ENCODE data around the gene NPTN. TPM values are rescaled to one million over a fixed set of nuclear protein-coding genes. Genes with fewer than 3 reads are reported as not detected.

The NPTN gene
- 23.2 TPM for polyA plus RNA-seq (2013)

- Histone ChIP-seq H3K27me3 (replicated peaks in 2 of 5; ENCODE audit: control insufficient read depth in 4 of 5, insufficient read depth in 5 of 5, low read length in 4 of 5) (peaks cover 0 to 11% (median 0%) of the 10 kb centered on the region in 5 experiments), H3K4me3 (ENCODE audit: control insufficient read depth in 1 of 7, extremely low read depth in 1 of 7, insufficient read depth in 4 of 7, low read depth in 2 of 7, low read length in 6 of 7) (peak within 1 kb of the TSS; percentile 68 to 86 (median 85)), H3K27ac (ENCODE audit: insufficient read depth in 1 of 2, low read depth in 1 of 2, low read length in 2 of 2, poor library complexity in 1 of 2, severe bottlenecking in 2 of 2) (peak within 1 kb of the TSS; percentile 52 to 83), H3K36me3 (ENCODE audit: control insufficient read depth in 4 of 4, insufficient read depth in 4 of 4, low read length in 3 of 4) (no peaks in the 10 kb centered on the region), H3K4me1 (ENCODE audit: control extremely low read depth in 1 of 4, control insufficient read depth in 4 of 4, insufficient read depth in 4 of 4, low read length in 3 of 4) (peaks cover 19 to 44% (median 28%) of the 10 kb centered on the region in 4 experiments), H3K9me3 (ENCODE audit: control extremely low read depth in 1 of 5, control insufficient read depth in 4 of 5, insufficient read depth in 2 of 5, low read depth in 1 of 5, low read length in 4 of 5) (no peaks in the 10 kb centered on the region)
- ChIA-PET POLR2A (interaction anchor here (0.5 to 1.2 kb wide), 4 partner anchors 14 to 141 kb away, joined by 3 to 5 read pairs (median 4); no protein-coding TSS in a partner anchor), CTCF (interaction anchor here (0.6 to 16.6 kb wide), 13 partner anchors 9 to 348 kb away, joined by 3 to 287 read pairs (median 4); no protein-coding TSS in a partner anchor)
- DNase-seq = peak; percentile 97 to 98 (median 98)
- WGBS (ENCODE audit: insufficient coverage) = 3% methylated on average over 35 of the region's 62 CpGs
These were observed at the start of gene NPTN for GRCh38 chr15:73633111-73633990. NPTN (minus strand) TSS chr15:73633389; CDS start chr15:73633215, 174 bp downstream.

- peaks cover 0 to 55% (median 21%) of the 10 kb centered on the region in 5 experiments for H3K27me3 ChIP-seq (replicated peaks in 2 of 5; ENCODE audit: control insufficient read depth in 4 of 5, insufficient read depth in 5 of 5, low read length in 4 of 5)
- WGBS (ENCODE audit: insufficient coverage) = 92% methylated on average over 11 of the region's 14 CpGs
- POLR2A ChIA-PET = interaction anchor here (1.1 kb wide), 1 partner anchor 14 kb away, joined by 3 read pairs; no protein-coding TSS in a partner anchor
These were observed 49.5 kb upstream of the NPTN start for GRCh38 chr15:73682600-73683090.

GRCh38 chr15:73681856-73682599, 48.8 kb upstream of the NPTN start:
- ChIA-PET CTCF (interaction anchor here (1.1 to 15.1 kb wide), 3 partner anchors 17 to 45 kb away, joined by 3 to 235 read pairs (median 3); no protein-coding TSS in a partner anchor), POLR2A (no interaction called here)
- H3K9me3 ChIP-seq (ENCODE audit: control extremely low read depth in 1 of 5, control insufficient read depth in 4 of 5, insufficient read depth in 2 of 5, low read depth in 1 of 5, low read length in 4 of 5) = no peaks in the 10 kb centered on the region
- H3K4me3 ChIP-seq (ENCODE audit: control insufficient read depth in 1 of 7, extremely low read depth in 1 of 7, insufficient read depth in 4 of 7, low read depth in 2 of 7, low read length in 6 of 7) = no peak overlapping the region
- no peaks in the 10 kb centered on the region for H3K36me3 ChIP-seq (ENCODE audit: control insufficient read depth in 4 of 4, insufficient read depth in 4 of 4, low read length in 3 of 4)
- DNase-seq = no peak
- peaks cover 0 to 51% (median 18%) of the 10 kb centered on the region in 5 experiments for H3K27me3 ChIP-seq (replicated peaks in 2 of 5; ENCODE audit: control insufficient read depth in 4 of 5, insufficient read depth in 5 of 5, low read length in 4 of 5)
- 89% methylated on average over 3 of the region's 3 CpGs for WGBS (ENCODE audit: insufficient coverage)
- H3K4me1 ChIP-seq (ENCODE audit: control extremely low read depth in 1 of 4, control insufficient read depth in 4 of 4, insufficient read depth in 4 of 4, low read length in 3 of 4) = peaks cover 0 to 53% (median 25%) of the 10 kb centered on the region in 4 experiments
- H3K27ac ChIP-seq (ENCODE audit: insufficient read depth in 1 of 2, low read depth in 1 of 2, low read length in 2 of 2, poor library complexity in 1 of 2, severe bottlenecking in 2 of 2) = no peak overlapping the region

More at GRCh38 chr15:73682600-73683090, 49.5 kb upstream of the NPTN start:
- Histone ChIP-seq H3K36me3 (ENCODE audit: control insufficient read depth in 4 of 4, insufficient read depth in 4 of 4, low read length in 3 of 4) (no peaks in the 10 kb centered on the region), H3K9me3 (ENCODE audit: control extremely low read depth in 1 of 5, control insufficient read depth in 4 of 5, insufficient read depth in 2 of 5, low read depth in 1 of 5, low read length in 4 of 5) (no peaks in the 10 kb centered on the region), H3K4me3 (ENCODE audit: control insufficient read depth in 1 of 7, extremely low read depth in 1 of 7, insufficient read depth in 4 of 7, low read depth in 2 of 7, low read length in 6 of 7) (no peak overlapping the region), H3K27ac (ENCODE audit: insufficient read depth in 1 of 2, low read depth in 1 of 2, low read length in 2 of 2, poor library complexity in 1 of 2, severe bottlenecking in 2 of 2) (no peak overlapping the region), H3K4me1 (ENCODE audit: control extremely low read depth in 1 of 4, control insufficient read depth in 4 of 4, insufficient read depth in 4 of 4, low read length in 3 of 4) (peaks cover 0 to 50% (median 25%) of the 10 kb centered on the region in 4 experiments)
- no peak for DNase-seq
- CTCF ChIA-PET = interaction anchor here (0.6 to 15.1 kb wide), 3 partner anchors 16 to 46 kb away, joined by 3 to 235 read pairs (median 3); no protein-coding TSS in a partner anchor

GRCh38 chr15:73681063-73681462, 47.9 kb upstream of the NPTN start:
- ChIA-PET POLR2A (no interaction called here), CTCF (interaction anchor here (1.1 to 15.1 kb wide), 2 partner anchors 18 to 21 kb away, joined by 3 to 235 read pairs; no protein-coding TSS in a partner anchor)
- Histone ChIP-seq H3K4me3 (ENCODE audit: control insufficient read depth in 1 of 7, extremely low read depth in 1 of 7, insufficient read depth in 4 of 7, low read depth in 2 of 7, low read length in 6 of 7) (no peak overlapping the region), H3K27ac (ENCODE audit: insufficient read depth in 1 of 2, low read depth in 1 of 2, low read length in 2 of 2, poor library complexity in 1 of 2, severe bottlenecking in 2 of 2) (no peak overlapping the region), H3K36me3 (ENCODE audit: control insufficient read depth in 4 of 4, insufficient read depth in 4 of 4, low read length in 3 of 4) (no peaks in the 10 kb centered on the region), H3K4me1 (ENCODE audit: control extremely low read depth in 1 of 4, control insufficient read depth in 4 of 4, insufficient read depth in 4 of 4, low read length in 3 of 4) (peaks cover 0 to 48% (median 25%) of the 10 kb centered on the region in 4 experiments), H3K27me3 (replicated peaks in 2 of 5; ENCODE audit: control insufficient read depth in 4 of 5, insufficient read depth in 5 of 5, low read length in 4 of 5) (peaks cover 0 to 41% (median 13%) of the 10 kb centered on the region in 5 experiments), H3K9me3 (ENCODE audit: control extremely low read depth in 1 of 5, control insufficient read depth in 4 of 5, insufficient read depth in 2 of 5, low read depth in 1 of 5, low read length in 4 of 5) (no peaks in the 10 kb centered on the region)
- DNase-seq = peak in 2 of 3 donors; percentile 48
- WGBS (ENCODE audit: insufficient coverage) = 91% methylated on average over 1 of the region's 3 CpGs

GRCh38 chr15:73680549-73680948, 47.4 kb upstream of the NPTN start:
- peak in 2 of 3 donors; percentile 66 to 70 for DNase-seq
- Histone ChIP-seq H3K27ac (ENCODE audit: insufficient read depth in 1 of 2, low read depth in 1 of 2, low read length in 2 of 2, poor library complexity in 1 of 2, severe bottlenecking in 2 of 2) (no peak overlapping the region), H3K27me3 (replicated peaks in 2 of 5; ENCODE audit: control insufficient read depth in 4 of 5, insufficient read depth in 5 of 5, low read length in 4 of 5) (peaks cover 0 to 36% (median 8%) of the 10 kb centered on the region in 5 experiments), H3K4me1 (ENCODE audit: control extremely low read depth in 1 of 4, control insufficient read depth in 4 of 4, insufficient read depth in 4 of 4, low read length in 3 of 4) (peaks cover 0 to 48% (median 25%) of the 10 kb centered on the region in 4 experiments), H3K4me3 (ENCODE audit: control insufficient read depth in 1 of 7, extremely low read depth in 1 of 7, insufficient read depth in 4 of 7, low read depth in 2 of 7, low read length in 6 of 7) (no peak overlapping the region), H3K36me3 (ENCODE audit: control insufficient read depth in 4 of 4, insufficient read depth in 4 of 4, low read length in 3 of 4) (no peaks in the 10 kb centered on the region), H3K9me3 (ENCODE audit: control extremely low read depth in 1 of 5, control insufficient read depth in 4 of 5, insufficient read depth in 2 of 5, low read depth in 1 of 5, low read length in 4 of 5) (no peaks in the 10 kb centered on the region)
- CTCF ChIA-PET = interaction anchor here (1.1 to 15.1 kb wide), 3 partner anchors 18 to 40 kb away, joined by 3 to 235 read pairs (median 4); no protein-coding TSS in a partner anchor
- POLR2A ChIA-PET = no interaction called here
- no CpG with 5 or more reads among the region's 2 CpGs for WGBS (ENCODE audit: insufficient coverage)

GRCh38 chr15:73679964-73680363, 46.8 kb upstream of the NPTN start:
- Histone ChIP-seq H3K4me1 (ENCODE audit: control extremely low read depth in 1 of 4, control insufficient read depth in 4 of 4, insufficient read depth in 4 of 4, low read length in 3 of 4) (peaks cover 0 to 44% (median 24%) of the 10 kb centered on the region in 4 experiments), H3K36me3 (ENCODE audit: control insufficient read depth in 4 of 4, insufficient read depth in 4 of 4, low read length in 3 of 4) (no peaks in the 10 kb centered on the region), H3K9me3 (ENCODE audit: control extremely low read depth in 1 of 5, control insufficient read depth in 4 of 5, insufficient read depth in 2 of 5, low read depth in 1 of 5, low read length in 4 of 5) (no peaks in the 10 kb centered on the region), H3K27me3 (replicated peaks in 2 of 5; ENCODE audit: control insufficient read depth in 4 of 5, insufficient read depth in 5 of 5, low read length in 4 of 5) (peaks cover 0 to 30% (median 6%) of the 10 kb centered on the region in 5 experiments), H3K4me3 (ENCODE audit: control insufficient read depth in 1 of 7, extremely low read depth in 1 of 7, insufficient read depth in 4 of 7, low read depth in 2 of 7, low read length in 6 of 7) (no peak overlapping the region), H3K27ac (ENCODE audit: insufficient read depth in 1 of 2, low read depth in 1 of 2, low read length in 2 of 2, poor library complexity in 1 of 2, severe bottlenecking in 2 of 2) (no peak overlapping the region)
- ChIA-PET POLR2A (no interaction called here), CTCF (interaction anchor here (1.5 to 15.1 kb wide), 2 partner anchors 19 to 39 kb away, joined by 4 to 235 read pairs; no protein-coding TSS in a partner anchor)
- no peak for DNase-seq
- WGBS (ENCODE audit: insufficient coverage) = 100% methylated on average over 6 of the region's 6 CpGs
